ENCODE results near the gene EPS8. TPM values are rescaled to one million over a fixed set of nuclear protein-coding genes. Genes with fewer than 3 reads are reported as not detected.

Gene EPS8
- total RNA-seq, 4 donors from 2014 or later = 39.0 to 85.2 (median 57.7) TPM

DNA sequence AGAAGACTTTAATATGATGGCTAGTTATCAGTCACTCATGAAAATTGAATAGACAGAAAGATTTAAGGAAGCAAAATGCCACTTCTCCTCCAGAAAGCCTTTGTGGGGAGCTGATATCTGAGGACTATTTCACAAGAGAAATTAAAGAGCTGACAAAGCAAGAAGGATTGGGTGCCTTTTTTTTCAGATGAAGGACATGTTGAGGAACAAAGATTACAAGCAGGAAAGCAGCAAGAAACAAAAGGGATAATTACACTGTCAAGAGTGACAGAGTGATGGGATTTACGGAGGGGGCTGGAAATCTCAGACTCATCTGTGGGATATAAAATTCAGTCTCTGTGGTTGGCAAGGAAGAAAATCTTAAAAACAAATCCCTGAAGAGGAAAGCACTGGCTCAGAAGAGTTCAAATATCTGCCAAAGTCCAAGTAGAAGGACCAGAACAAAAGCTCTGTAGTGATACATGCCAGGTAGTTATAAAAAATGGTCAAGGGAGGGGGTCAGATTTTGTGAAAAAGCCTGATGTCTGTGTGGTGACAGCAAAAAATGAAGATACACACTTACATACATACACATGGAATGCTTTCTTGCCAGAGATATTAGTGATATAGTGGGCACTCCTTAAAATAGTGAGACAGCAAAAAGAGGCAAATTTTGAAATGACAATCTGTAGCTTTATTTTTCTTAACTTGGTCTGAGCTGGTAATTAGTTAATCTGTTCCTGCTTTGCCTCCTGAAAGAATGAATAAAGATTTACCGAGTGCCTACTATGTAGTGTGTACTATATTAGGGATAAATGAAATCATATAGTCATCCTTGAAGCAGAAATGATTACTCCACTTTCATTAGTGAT, 62.9 kb downstream of the EPS8 start:
- H3K27ac ChIP-seq = peak overlapping the region in 3 of 4 donors; percentile 0 to 55 (median 13)
- no peak for ATAC-seq
- TF ChIP-seq, protein P1, sequence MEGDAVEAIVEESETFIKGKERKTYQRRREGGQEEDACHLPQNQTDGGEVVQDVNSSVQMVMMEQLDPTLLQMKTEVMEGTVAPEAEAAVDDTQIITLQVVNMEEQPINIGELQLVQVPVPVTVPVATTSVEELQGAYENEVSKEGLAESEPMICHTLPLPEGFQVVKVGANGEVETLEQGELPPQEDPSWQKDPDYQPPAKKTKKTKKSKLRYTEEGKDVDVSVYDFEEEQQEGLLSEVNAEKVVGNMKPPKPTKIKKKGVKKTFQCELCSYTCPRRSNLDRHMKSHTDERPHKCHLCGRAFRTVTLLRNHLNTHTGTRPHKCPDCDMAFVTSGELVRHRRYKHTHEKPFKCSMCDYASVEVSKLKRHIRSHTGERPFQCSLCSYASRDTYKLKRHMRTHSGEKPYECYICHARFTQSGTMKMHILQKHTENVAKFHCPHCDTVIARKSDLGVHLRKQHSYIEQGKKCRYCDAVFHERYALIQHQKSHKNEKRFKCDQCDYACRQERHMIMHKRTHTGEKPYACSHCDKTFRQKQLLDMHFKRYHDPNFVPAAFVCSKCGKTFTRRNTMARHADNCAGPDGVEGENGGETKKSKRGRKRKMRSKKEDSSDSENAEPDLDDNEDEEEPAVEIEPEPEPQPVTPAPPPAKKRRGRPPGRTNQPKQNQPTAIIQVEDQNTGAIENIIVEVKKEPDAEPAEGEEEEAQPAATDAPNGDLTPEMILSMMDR (IDR thresholded peaks at IDR 0.05) = no peak
- TF ChIP-seq POLR2A (IDR thresholded peaks at IDR 0.05) = no peak
- no peak for TF ChIP-seq POLR2AphosphoS5 (IDR thresholded peaks at IDR 0.05)
- no peak for TF ChIP-seq EP300 (IDR thresholded peaks at IDR 0.05)
- H3K4me3 ChIP-seq = no peak overlapping the region
- H3K4me1 ChIP-seq = peaks cover 0 to 30% (median 0%) of the 10 kb centered on the region in 3 donors
- H3K27me3 ChIP-seq = no peaks in the 10 kb centered on the region
- no peaks in the 10 kb centered on the region for H3K9me3 ChIP-seq
- 28 to 34% methylated on average over 2 of the region's 2 CpGs for WGBS, 2 donors (ENCODE audit: low coverage in 1 of 2)
- H3K36me3 ChIP-seq = no peaks in the 10 kb centered on the region

DNA sequence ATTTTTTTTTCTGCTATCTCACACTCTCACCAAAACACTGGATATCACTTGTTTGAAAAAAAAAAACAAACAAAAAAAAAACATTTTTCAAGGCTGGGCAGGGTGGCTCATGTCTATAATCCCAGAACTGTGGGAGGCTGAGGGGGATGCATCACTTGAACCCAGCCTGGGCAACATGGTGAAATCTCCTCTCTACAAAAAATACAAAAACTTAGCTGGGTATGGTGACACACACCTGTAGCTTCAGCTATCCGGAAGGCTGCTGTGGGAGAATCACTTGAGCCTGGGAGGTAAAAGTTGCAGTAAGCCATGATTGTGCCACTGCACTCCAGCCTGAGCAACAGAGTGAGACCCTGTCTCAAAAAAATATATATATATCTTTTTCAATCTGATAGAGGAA, 66.2 kb downstream of the EPS8 start:
- Histone ChIP-seq H3K27ac (no peak overlapping the region), H3K27me3 (no peaks in the 10 kb centered on the region), H3K9me3 (no peaks in the 10 kb centered on the region), H3K4me3 (no peak overlapping the region), H3K4me1 (peaks cover 0 to 44% (median 0%) of the 10 kb centered on the region in 3 donors), H3K36me3 (no peaks in the 10 kb centered on the region)
- TF ChIP-seq, protein P1 (IDR thresholded peaks at IDR 0.05) = no peak
- no peak for TF ChIP-seq POLR2A (IDR thresholded peaks at IDR 0.05)
- no peak for TF ChIP-seq POLR2AphosphoS5 (IDR thresholded peaks at IDR 0.05)
- TF ChIP-seq EP300 (IDR thresholded peaks at IDR 0.05) = no peak
- ATAC-seq = no peak
- 100% methylated on average over 1 of the region's 1 CpG; no CpG with 5 or more reads in 1 of the 2 donors for whole genome bisulfite sequencing, 2 donors (ENCODE audit: low coverage in 1 of 2)

DNA sequence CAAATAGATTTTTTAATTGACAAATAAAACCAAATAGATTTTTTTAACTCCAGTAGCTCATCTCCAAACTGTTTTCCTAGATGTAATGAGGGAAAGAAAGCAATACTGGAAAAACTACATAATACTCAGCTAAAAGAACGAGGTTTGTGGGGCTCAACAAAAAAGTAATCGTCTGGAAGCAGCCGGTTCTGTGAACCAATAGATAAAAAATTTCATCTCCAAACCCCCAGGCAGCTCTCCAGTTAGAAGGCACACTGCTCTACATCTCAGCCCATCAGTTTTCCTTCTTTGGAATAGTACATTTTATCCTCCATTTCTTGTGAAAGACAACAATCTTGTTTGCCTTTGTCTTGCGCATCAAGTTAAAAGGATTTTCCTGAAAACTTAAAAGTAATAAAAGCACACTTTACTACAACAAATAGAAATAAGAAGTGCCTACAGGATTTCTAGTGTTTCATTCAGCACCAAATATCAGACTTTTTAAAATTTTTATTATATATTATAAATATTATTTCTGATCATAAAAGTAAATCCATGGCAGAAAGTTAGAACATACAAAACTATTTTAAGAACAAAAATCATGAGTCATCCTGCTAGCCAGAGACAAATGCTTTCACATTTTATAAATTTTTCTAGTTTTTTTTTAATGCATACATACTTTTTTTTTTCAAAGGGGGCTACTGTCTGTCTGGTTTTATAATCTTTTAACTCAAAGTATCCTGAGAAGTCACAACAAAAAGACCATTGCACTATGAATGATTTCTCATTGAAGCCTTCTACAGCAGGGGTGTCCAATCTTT, 67.7 kb downstream of the EPS8 start:
- TF ChIP-seq POLR2A (IDR thresholded peaks at IDR 0.05) (no peak), POLR2AphosphoS5 (IDR thresholded peaks at IDR 0.05) (no peak), EP300 (IDR thresholded peaks at IDR 0.05) (no peak)
- TF ChIP-seq, protein P1 (IDR thresholded peaks at IDR 0.05) = no peak
- 66 to 85% methylated on average over 4 of the region's 4 CpGs for WGBS, 2 donors (ENCODE audit: low coverage in 1 of 2)
- no peak for ATAC-seq
- H3K27me3 ChIP-seq = no peaks in the 10 kb centered on the region
- peaks cover 0 to 40% (median 0%) of the 10 kb centered on the region in 3 donors for H3K4me1 ChIP-seq
- H3K36me3 ChIP-seq = no peaks in the 10 kb centered on the region
- H3K4me3 ChIP-seq = no peak overlapping the region
- H3K9me3 ChIP-seq = no peaks in the 10 kb centered on the region
- no peak overlapping the region for H3K27ac ChIP-seq

DNA sequence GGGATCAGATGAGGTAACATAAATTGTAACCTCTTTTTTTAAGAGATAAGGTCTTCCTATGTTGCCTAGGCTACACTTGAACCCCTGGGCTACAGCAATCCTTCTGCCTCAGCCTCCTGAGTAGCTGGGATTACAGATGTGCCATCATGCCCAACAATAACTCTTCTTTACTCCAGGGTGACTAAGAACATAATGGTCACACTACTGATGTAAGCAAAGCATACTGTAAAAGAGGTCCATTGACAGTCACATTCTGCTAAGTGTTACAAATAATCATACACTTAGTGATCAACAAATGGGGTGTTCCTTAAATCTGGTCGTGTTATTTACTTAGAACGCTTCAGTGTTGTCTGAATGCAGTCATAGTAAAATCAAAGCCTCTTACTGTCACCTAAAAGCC, 68.9 kb downstream of the EPS8 start:
- no peaks in the 10 kb centered on the region for H3K27me3 ChIP-seq
- TF ChIP-seq, protein P1 (IDR thresholded peaks at IDR 0.05) = no peak
- TF ChIP-seq POLR2A (IDR thresholded peaks at IDR 0.05) (no peak), EP300 (IDR thresholded peaks at IDR 0.05) (no peak), POLR2AphosphoS5 (IDR thresholded peaks at IDR 0.05) (no peak)
- H3K4me1 ChIP-seq = peaks cover 0 to 35% (median 3%) of the 10 kb centered on the region in 3 donors
- no peak for ATAC-seq
- WGBS, 2 donors (ENCODE audit: low coverage in 1 of 2) = 68 to 70% methylated on average over 2 of the region's 2 CpGs
- H3K9me3 ChIP-seq = no peaks in the 10 kb centered on the region
- H3K36me3 ChIP-seq = no peaks in the 10 kb centered on the region
- no peak overlapping the region for H3K27ac ChIP-seq
- no peak overlapping the region for H3K4me3 ChIP-seq

All from gastroesophageal sphincter (tissue), 4 donors.